ENCODE measurements around the gene RNF32. TPM values are rescaled to one million over a fixed set of nuclear protein-coding genes. Genes with fewer than 3 reads are reported as not detected.

Gene RNF32
- total RNA-seq, 1 donor from 2014 or later, result 1.0 TPM

DNA sequence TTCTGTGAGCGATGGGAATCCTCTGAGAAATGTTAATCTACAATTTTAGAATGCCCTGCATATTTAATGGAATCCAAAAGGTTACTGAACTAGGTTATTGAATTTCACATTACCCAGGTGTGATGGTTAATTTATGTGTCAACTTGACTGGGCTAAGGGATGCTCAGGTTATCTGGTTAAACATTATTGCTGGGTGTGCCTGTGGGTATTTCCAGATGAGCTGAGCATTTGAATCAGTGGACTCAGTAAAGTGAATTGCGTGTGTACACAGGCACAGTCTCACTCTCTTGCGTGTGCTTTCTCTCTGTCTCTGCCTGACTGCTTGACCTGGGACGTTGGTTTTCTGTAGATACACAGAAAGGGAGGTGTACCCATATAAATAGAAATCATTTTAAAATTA, 21.7 kb downstream of the RNF32 start:
- ChIA-PET CTCF (no interaction called here), POLR2A (no interaction called here)
- H3K27ac Mint-ChIP-seq, result no peak overlapping the region
- DNase-seq, result no peak
- H3K4me1 Mint-ChIP-seq, result no peaks in the 10 kb centered on the region
- ATAC-seq (ENCODE audit: low read depth), result no peak
- TF ChIP-seq, protein P1, sequence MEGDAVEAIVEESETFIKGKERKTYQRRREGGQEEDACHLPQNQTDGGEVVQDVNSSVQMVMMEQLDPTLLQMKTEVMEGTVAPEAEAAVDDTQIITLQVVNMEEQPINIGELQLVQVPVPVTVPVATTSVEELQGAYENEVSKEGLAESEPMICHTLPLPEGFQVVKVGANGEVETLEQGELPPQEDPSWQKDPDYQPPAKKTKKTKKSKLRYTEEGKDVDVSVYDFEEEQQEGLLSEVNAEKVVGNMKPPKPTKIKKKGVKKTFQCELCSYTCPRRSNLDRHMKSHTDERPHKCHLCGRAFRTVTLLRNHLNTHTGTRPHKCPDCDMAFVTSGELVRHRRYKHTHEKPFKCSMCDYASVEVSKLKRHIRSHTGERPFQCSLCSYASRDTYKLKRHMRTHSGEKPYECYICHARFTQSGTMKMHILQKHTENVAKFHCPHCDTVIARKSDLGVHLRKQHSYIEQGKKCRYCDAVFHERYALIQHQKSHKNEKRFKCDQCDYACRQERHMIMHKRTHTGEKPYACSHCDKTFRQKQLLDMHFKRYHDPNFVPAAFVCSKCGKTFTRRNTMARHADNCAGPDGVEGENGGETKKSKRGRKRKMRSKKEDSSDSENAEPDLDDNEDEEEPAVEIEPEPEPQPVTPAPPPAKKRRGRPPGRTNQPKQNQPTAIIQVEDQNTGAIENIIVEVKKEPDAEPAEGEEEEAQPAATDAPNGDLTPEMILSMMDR (IDR thresholded peaks at IDR 0.05), result no peak
- H3K36me3 Mint-ChIP-seq (ENCODE audit: low read depth), result no peaks in the 10 kb centered on the region
- H3K4me3 Mint-ChIP-seq, result no peak overlapping the region
- intact Hi-C loops (cut with micrococcal nuclease), result no loop called here
- H3K9me3 Mint-ChIP-seq, result no peaks in the 10 kb centered on the region
- H3K27me3 Mint-ChIP-seq, result peaks cover 3% of the 10 kb centered on the region

DNA sequence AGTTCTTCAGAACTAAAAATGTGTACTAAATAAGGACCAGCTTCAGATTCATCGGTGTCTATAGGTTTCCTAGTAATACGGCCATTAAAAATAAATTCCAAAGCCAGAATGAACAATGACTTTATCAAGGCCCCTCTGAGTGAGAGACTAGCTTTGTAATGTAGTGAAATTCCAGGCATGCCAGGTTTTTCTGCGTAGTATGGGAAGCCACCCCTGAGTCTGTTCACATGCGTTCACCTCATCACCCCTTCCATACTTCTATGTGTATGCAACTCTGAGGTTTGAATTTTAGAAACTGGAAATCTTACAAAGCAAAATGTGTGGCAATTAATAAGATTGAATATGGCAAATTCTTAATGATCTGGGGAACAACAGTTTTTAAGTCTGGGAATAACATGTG, 24.5 kb downstream of the RNF32 start:
- Mint-ChIP-seq H3K27ac (no peak overlapping the region), H3K4me3 (no peak overlapping the region), H3K36me3 (ENCODE audit: low read depth) (peaks cover 3% of the 10 kb centered on the region), H3K27me3 (no peaks in the 10 kb centered on the region), H3K9me3 (no peaks in the 10 kb centered on the region), H3K4me1 (no peaks in the 10 kb centered on the region)
- DNase-seq, result no peak
- TF ChIP-seq, protein P1 (IDR thresholded peaks at IDR 0.05), result no peak
- POLR2A ChIA-PET, result no interaction called here
- CTCF ChIA-PET, result no interaction called here
- intact Hi-C loops (cut with micrococcal nuclease), result no loop called here
- no peak for ATAC-seq (ENCODE audit: low read depth)

DNA sequence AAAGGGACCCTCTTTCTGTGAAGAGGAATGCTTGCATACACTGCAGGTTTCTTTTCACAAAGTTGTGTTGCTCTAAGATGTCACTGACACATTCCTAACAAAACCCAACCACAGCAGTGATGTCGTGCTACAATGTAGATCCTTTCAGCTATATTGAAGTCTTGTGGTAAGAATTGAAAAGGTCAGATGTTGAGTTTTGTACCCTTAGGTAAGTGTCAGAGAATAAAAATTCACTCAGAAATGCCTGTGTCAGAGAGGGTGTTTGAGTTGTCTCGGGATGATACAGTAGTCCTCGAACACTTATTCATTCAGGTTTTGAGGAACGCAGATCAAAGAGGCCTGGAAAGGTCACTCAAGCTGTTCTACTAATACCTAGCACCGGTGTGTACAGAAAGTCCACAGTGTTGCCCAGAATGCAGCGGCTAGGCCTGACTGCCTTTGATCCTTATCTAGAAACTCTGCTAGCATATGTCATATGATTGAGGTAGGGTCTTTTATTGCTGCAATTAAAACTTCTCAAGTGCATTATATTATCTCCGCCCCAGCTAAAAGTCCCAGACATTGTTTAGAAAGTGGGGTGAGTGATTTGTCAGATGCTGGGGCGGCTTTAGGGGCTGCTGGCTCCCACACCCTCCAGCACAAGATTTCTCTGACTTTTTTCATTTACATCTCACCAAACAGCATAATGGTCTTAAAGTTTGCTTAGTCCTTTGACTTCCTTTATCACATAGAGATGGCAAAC, 26.0 kb downstream of the RNF32 start:
- ChIA-PET POLR2A (no interaction called here), CTCF (no interaction called here)
- ATAC-seq (ENCODE audit: low read depth) (no peak), DNase-seq (no peak)
- TF ChIP-seq, protein P1 (IDR thresholded peaks at IDR 0.05), result no peak
- H3K4me3 Mint-ChIP-seq, result no peak overlapping the region
- peaks cover 12% of the 10 kb centered on the region for H3K36me3 Mint-ChIP-seq (ENCODE audit: low read depth)
- no peaks in the 10 kb centered on the region for H3K4me1 Mint-ChIP-seq
- H3K9me3 Mint-ChIP-seq, result no peaks in the 10 kb centered on the region
- intact Hi-C loops (cut with micrococcal nuclease), result no loop called here
- no peak overlapping the region for H3K27ac Mint-ChIP-seq
- H3K27me3 Mint-ChIP-seq, result no peaks in the 10 kb centered on the region

DNA sequence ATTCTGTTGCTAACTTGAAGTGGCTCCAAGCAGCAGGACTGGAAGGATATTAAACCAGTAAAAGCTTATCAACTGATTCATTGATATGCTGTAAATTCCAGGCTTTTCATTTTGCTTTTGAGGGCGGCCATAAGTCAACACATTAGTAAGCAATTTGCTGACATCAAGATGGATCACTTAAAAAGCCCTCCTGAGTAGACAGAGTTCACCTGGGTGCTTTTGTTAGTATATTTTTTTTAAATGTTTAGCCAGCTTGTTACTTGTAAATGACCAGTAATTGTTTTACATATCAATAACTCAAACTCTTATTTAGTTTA, 26.5 kb downstream of the RNF32 start:
- H3K9me3 Mint-ChIP-seq, result no peaks in the 10 kb centered on the region
- CTCF ChIA-PET, result no interaction called here
- no peaks in the 10 kb centered on the region for H3K4me1 Mint-ChIP-seq
- H3K27ac Mint-ChIP-seq, result no peak overlapping the region
- DNase-seq (no peak), ATAC-seq (ENCODE audit: low read depth) (no peak)
- TF ChIP-seq, protein P1 (IDR thresholded peaks at IDR 0.05), result no peak
- POLR2A ChIA-PET, result no interaction called here
- no peak overlapping the region for H3K4me3 Mint-ChIP-seq
- H3K27me3 Mint-ChIP-seq, result no peaks in the 10 kb centered on the region
- intact Hi-C loops (cut with micrococcal nuclease), result no loop called here
- H3K36me3 Mint-ChIP-seq (ENCODE audit: low read depth), result peaks cover 12% of the 10 kb centered on the region

DNA sequence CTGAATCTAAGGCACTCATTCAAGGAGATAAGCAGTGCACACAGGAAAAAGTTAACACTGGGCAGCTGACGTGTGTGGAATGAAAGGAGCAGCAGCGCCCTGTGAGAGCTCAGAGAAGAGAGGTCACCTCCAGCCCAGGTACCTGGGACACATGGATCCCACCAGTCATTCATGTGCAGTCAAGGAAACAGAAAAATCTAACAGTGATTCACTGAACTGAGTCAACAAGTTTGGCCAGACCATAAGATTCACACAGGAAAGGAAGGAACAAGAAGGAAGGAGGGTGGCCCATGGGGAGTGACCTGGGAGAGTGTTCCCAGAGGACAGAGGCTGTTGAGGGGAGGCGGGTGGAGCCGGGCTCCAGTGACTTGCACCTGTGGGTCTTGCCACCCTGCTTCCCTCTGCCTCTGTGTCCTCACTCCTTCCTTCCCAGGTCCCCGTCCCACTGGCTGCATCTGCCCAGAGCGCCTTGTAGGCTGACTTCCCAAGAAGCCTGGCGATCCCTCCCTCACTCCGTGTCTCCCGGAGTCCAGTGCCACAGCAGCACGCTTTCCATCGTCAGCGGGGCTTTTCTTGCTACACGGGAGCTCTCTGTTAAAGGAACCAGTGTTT, 27.7 kb downstream of the RNF32 start:
- ATAC-seq (ENCODE audit: low read depth), result no peak
- POLR2A ChIA-PET, result interaction anchor here (0.6 kb wide), 1 partner anchor 207 kb away, joined by 4 read pairs; no protein-coding TSS in a partner anchor
- CTCF ChIA-PET, result no interaction called here
- Mint-ChIP-seq H3K27ac (no peak overlapping the region), H3K4me1 (no peaks in the 10 kb centered on the region), H3K9me3 (no peaks in the 10 kb centered on the region), H3K27me3 (no peaks in the 10 kb centered on the region), H3K4me3 (no peak overlapping the region), H3K36me3 (ENCODE audit: low read depth) (peaks cover 18% of the 10 kb centered on the region)
- TF ChIP-seq, protein P1 (IDR thresholded peaks at IDR 0.05), result no peak
- intact Hi-C loops (cut with micrococcal nuclease), result no loop called here
- no peak for DNase-seq
